K562 (cell line): ENCODE results near the gene CEP170. TPM values are rescaled to one million over a fixed set of nuclear protein-coding genes. Genes with fewer than 3 reads are reported as not detected.

ENCODE experiments used
- ASH1L ChIP-seq: fragments of 450-650 bp; IDR thresholded peaks from 2 replicates; pipeline ENCODE4 v1.6.1; 2018; ENCODE audit warnings: borderline replicate concordance, mild to moderate bottlenecking, low read depth; ENCODE audit not compliant: partially characterized antibody
- BHLHE40 ChIP-seq: IDR thresholded peaks from 2 replicates; pipeline ENCODE4 v1.6.1; 2011; ENCODE audit warnings: low read length, improper control_type of control experiment
- BMI1 ChIP-seq: fragments of 150-350 bp; IDR thresholded peaks from 2 replicates; pipeline ENCODE4 v1.6.1; 2014; ENCODE audit warnings: low read length
- C11orf30 ChIP-seq: fragments of 450-650 bp; IDR thresholded peaks from 2 replicates; pipeline ENCODE4 v1.6.1; 2016; ENCODE audit warnings: low read depth, mild to moderate bottlenecking
- CBFA2T2 ChIP-seq: fragments of 450-650 bp; conservative IDR thresholded peaks from 2 replicates; pipeline ENCODE4 v1.6.1; 2017; ENCODE audit warnings: mild to moderate bottlenecking
- EP300 ChIP-seq: IDR thresholded peaks from 2 replicates; pipeline ENCODE4 v1.6.1; 2012; ENCODE audit warnings: low read length, improper control_type of control experiment
- HDAC2 ChIP-seq: fragments of 450-650 bp; IDR thresholded peaks from 2 replicates; pipeline ENCODE4 v1.6.1; 2016; ENCODE audit warnings: mild to moderate bottlenecking
- KLF10 ChIP-seq: fragments of 250-450 bp; sonication (Bioruptor Pico); IDR thresholded peaks from 2 replicates; pipeline ENCODE4 v1.6.1; 2021; ENCODE audit warnings: matching md5 sums
- KLF16 ChIP-seq: IDR thresholded peaks from 2 replicates; pipeline ENCODE4 v1.6.1; 2016; ENCODE audit warnings: antibody characterized with exemption
- NFATC3 ChIP-seq: fragments of 450-650 bp; IDR thresholded peaks from 2 replicates; pipeline ENCODE4 v1.6.1; 2017; ENCODE audit warnings: mild to moderate bottlenecking
- POLR2AphosphoS5 ChIP-seq: IDR thresholded peaks from 2 replicates; pipeline ENCODE4 v1.6.1; 2011; ENCODE audit warnings: mild to moderate bottlenecking, low read depth, low read length, moderate library complexity; ENCODE audit not compliant: control insufficient read depth, insufficient read depth
- RBM34 ChIP-seq: fragments of 200-400 bp; formaldehyde crosslinking; IDR thresholded peaks from 2 replicates; pipeline ENCODE4 v1.6.1; 2018; ENCODE audit warnings: low read length, borderline replicate concordance; ENCODE audit not compliant: insufficient read depth
- RCOR1 ChIP-seq, 2 experiments: IDR thresholded peaks; 2 replicates each; pipeline ENCODE4 v1.6.1; 2012; ENCODE audit warnings: low read depth in 2 of 2, low read length in 2 of 2, borderline replicate concordance in 1 of 2, improper control_type of control experiment in 1 of 2
- RNF219 ChIP-seq: fragments of 250-450 bp; sonication (Bioruptor Pico); IDR thresholded peaks from 2 replicates; pipeline ENCODE4 v1.5.0; 2022; ENCODE audit warnings: mild to moderate bottlenecking
- SAP30 ChIP-seq: fragments of 200-600 bp; sonication (generic); IDR thresholded peaks from 2 replicates; pipeline ENCODE4 v1.6.1; 2012; ENCODE audit warnings: borderline replicate concordance, low read depth, mild to moderate bottlenecking, moderate library complexity, low read length, control low read depth, inconsistent platforms; ENCODE audit not compliant: insufficient read depth, poor library complexity, severe bottlenecking
- SOX6 ChIP-seq: fragments of 450-650 bp; IDR thresholded peaks from 2 replicates; pipeline ENCODE4 v1.6.1; 2014; ENCODE audit warnings: mild to moderate bottlenecking
- XRCC5 ChIP-seq: fragments of 200-400 bp; formaldehyde crosslinking; IDR thresholded peaks from 2 replicates; pipeline ENCODE4 v1.6.1; 2017; ENCODE audit warnings: low read depth, mild to moderate bottlenecking, low read length
- ZKSCAN8 ChIP-seq: fragments of 200-800 bp; sonication (Bioruptor generic); IDR thresholded peaks from 2 replicates; pipeline ENCODE4 v1.6.1; 2016; ENCODE audit warnings: missing genetic modification characterization, missing compliant biosample characterization
- ZNF232 ChIP-seq: sonication (generic); formaldehyde crosslinking; IDR thresholded peaks from 2 replicates; pipeline ENCODE4 v1.8.0; 2022; ENCODE audit warnings: mild to moderate bottlenecking, missing genetic modification reagents
- ZNF75A ChIP-seq: fragments of 450-650 bp; formaldehyde crosslinking; IDR thresholded peaks from 2 replicates; pipeline ENCODE4 v1.4.0; 2020; ENCODE audit warnings: mild to moderate bottlenecking
- polyA plus RNA-seq, 8 experiments: library from polyadenylated mRNA; depleted of rRNA in 4 of 8; stranded (reverse) in 5 of 8; unstranded in 3 of 8; fragments of >200 nt; fragmentation: Nextera tagmentation in 2 of 8; fragmentation: Illumina TruSeq in 1 of 8; extraction: Ambion mirVana in 2 of 8; extraction: Trizol in 1 of 8; gene quantifications; 2 replicates each; pipeline versions ENCODE4 v1.2.1 to v1.2.3, GENCODE V29; 2011 to 2014; ENCODE audit warnings: inconsistent platforms in 1 of 8, missing spikeins in 1 of 8
- total RNA-seq, 7 experiments: library from RNA; depleted of rRNA in 6 of 7; stranded (reverse); fragments of >200 nt in 6 of 7; fragmentation: Illumina TruSeq in 2 of 7; extraction: Trizol in 2 of 7; gene quantifications; 2 replicates each; pipeline versions ENCODE4 v1.2.1 to v1.2.3, GENCODE V29; 2011 to 2021; ENCODE audit warnings: low replicate concordance in 1 of 7
- TF ChIP-seq, protein P1 (sequence below): fragments of 250-450 bp; sonication (Bioruptor Pico); IDR thresholded peaks from 2 replicates; pipeline ENCODE4 v1.9.0; 2021; ENCODE audit warnings: mild to moderate bottlenecking, inconsistent platforms
- TF ChIP-seq, protein P2 (sequence below), 2 experiments: fragments of 450-650 bp in 1 of 2; sonication (generic) in 1 of 2; formaldehyde crosslinking; conservative IDR thresholded peaks; 2 replicates each; pipeline versions ENCODE4 v1.4.0 to v1.8.1; 2020 to 2022; ENCODE audit warnings: mild to moderate bottlenecking in 1 of 2, missing genetic modification reagents in 1 of 2
- TF ChIP-seq, protein P3 (sequence below): sonication (generic); formaldehyde crosslinking; IDR thresholded peaks from 2 replicates; pipeline ENCODE4 v1.8.0; 2022; ENCODE audit warnings: mild to moderate bottlenecking, missing genetic modification reagents

The CEP170 gene
- total and polyA plus RNA-seq, 9 of the 15 experiments (the other 6 are each of a cell fraction or from before 2014, with no cell fraction given): 22.6 to 110 (median 68.5) TPM

- TF ChIP-seq, protein P1, sequence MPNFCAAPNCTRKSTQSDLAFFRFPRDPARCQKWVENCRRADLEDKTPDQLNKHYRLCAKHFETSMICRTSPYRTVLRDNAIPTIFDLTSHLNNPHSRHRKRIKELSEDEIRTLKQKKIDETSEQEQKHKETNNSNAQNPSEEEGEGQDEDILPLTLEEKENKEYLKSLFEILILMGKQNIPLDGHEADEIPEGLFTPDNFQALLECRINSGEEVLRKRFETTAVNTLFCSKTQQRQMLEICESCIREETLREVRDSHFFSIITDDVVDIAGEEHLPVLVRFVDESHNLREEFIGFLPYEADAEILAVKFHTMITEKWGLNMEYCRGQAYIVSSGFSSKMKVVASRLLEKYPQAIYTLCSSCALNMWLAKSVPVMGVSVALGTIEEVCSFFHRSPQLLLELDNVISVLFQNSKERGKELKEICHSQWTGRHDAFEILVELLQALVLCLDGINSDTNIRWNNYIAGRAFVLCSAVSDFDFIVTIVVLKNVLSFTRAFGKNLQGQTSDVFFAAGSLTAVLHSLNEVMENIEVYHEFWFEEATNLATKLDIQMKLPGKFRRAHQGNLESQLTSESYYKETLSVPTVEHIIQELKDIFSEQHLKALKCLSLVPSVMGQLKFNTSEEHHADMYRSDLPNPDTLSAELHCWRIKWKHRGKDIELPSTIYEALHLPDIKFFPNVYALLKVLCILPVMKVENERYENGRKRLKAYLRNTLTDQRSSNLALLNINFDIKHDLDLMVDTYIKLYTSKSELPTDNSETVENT: peak; percentile 92; the same call in 1 of the 2 replicates
- TF ChIP-seq EP300: peak; percentile 46
- no peak for TF ChIP-seq HDAC2
- peak; percentile 48; the same call in 1 of the 2 replicates for TF ChIP-seq BHLHE40
- no peak for TF ChIP-seq ZNF75A
- TF ChIP-seq KLF16: no peak; the same call in 1 of the 2 replicates
- TF ChIP-seq RBM34: no peak
- TF ChIP-seq ZKSCAN8 (CRISPR knock-in tag): no peak
- no peak for TF ChIP-seq XRCC5
- TF ChIP-seq, protein P2, sequence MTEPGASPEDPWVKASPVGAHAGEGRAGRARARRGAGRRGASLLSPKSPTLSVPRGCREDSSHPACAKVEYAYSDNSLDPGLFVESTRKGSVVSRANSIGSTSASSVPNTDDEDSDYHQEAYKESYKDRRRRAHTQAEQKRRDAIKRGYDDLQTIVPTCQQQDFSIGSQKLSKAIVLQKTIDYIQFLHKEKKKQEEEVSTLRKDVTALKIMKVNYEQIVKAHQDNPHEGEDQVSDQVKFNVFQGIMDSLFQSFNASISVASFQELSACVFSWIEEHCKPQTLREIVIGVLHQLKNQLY (CRISPR knock-in tag; conservative IDR thresholded peaks at IDR 0.05): no peak
- no peak for TF ChIP-seq CBFA2T2
- peak; percentile 89 for TF ChIP-seq C11orf30
- no peak for TF ChIP-seq KLF10 (CRISPR knock-in tag)
- TF ChIP-seq SOX6: peak; percentile 45; the same call in 1 of the 2 replicates
- TF ChIP-seq, protein P3, sequence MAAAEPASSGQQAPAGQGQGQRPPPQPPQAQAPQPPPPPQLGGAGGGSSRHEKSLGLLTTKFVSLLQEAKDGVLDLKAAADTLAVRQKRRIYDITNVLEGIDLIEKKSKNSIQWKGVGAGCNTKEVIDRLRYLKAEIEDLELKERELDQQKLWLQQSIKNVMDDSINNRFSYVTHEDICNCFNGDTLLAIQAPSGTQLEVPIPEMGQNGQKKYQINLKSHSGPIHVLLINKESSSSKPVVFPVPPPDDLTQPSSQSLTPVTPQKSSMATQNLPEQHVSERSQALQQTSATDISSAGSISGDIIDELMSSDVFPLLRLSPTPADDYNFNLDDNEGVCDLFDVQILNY (CRISPR knock-in tag): peak; percentile 36; the same call in 1 of the 2 replicates
- TF ChIP-seq NFATC3: 0 out of 2 replicates have a peak, but pooled peaks have one; percentile 42
- no peak for TF ChIP-seq BMI1
- TF ChIP-seq ZNF232 (CRISPR knock-in tag): 0 out of 2 replicates have a peak, but pooled peaks have one; percentile 25
- TF ChIP-seq SAP30: peak; percentile 78
- no peak for TF ChIP-seq RNF219 (CRISPR knock-in tag)
- TF ChIP-seq ASH1L: no peak
- 0 out of 4 replicates have a peak, but pooled peaks of 1 of the 2 experiments have one; percentile 9 for TF ChIP-seq RCOR1 (IDR thresholded peaks at IDR 0.05; ENCODE audit: borderline replicate concordance in 1 of 2, low read depth in 2 of 2, low read length in 2 of 2)
- peak; percentile 89 for TF ChIP-seq POLR2AphosphoS5
These were observed 871 bp upstream of the CEP170 start, which contains the start of gene SDCCAG8 (continued) for GRCh38 chr1:243255791-243256512.
